Natural killer cell (primary cell): ENCODE results near the gene RTN4. TPM values are rescaled to one million over a fixed set of nuclear protein-coding genes. Genes with fewer than 3 reads are reported as not detected.

Source experiments
- ATAC-seq, 3 donors: fragments of 150-1000 bp in 2 of 3; fragments of 200-7000 bp in 1 of 3; cut with Tn5 transposase; 1 replicate in 1 of 3; 2 replicates in 2 of 3; pipeline ENCODE4 v1.10.0; 2021; ENCODE audit warnings: mild to moderate bottlenecking in 2 of 3, moderate library complexity in 2 of 3
- DNase-seq, 2 donors: peaks; one replicate each; pipeline versions ENCODE4 v3.0.0 to v3.0.0-alpha.2; 2013 to 2021; ENCODE audit warnings: mixed read lengths in 1 of 2
- H3K27ac ChIP-seq: one replicate; pipeline ENCODE4 v1.5.1; 2013; ENCODE audit warnings: mild to moderate bottlenecking, low read length
- H3K27me3 ChIP-seq: one replicate; pipeline ENCODE4 v1.6.1; 2013; ENCODE audit warnings: low read length; ENCODE audit not compliant: control insufficient read depth, insufficient read depth
- H3K36me3 ChIP-seq: one replicate; pipeline ENCODE4 v1.6.1; 2013; ENCODE audit warnings: low read length; ENCODE audit not compliant: control insufficient read depth, insufficient read depth
- H3K4me1 ChIP-seq: one replicate; pipeline ENCODE4 v1.6.1; 2013; ENCODE audit warnings: low read length; ENCODE audit not compliant: control insufficient read depth, insufficient read depth
- H3K4me3 ChIP-seq: one replicate; pipeline ENCODE4 v1.5.1; 2013; ENCODE audit warnings: low read length
- H3K9me3 ChIP-seq: one replicate; pipeline ENCODE4 v1.6.1; 2013; ENCODE audit warnings: low read length; ENCODE audit not compliant: control insufficient read depth, insufficient read depth
- H3K27ac Mint-ChIP-seq, 2 donors: one replicate each; pipeline ENCODE4 v1.8.0; 2022; ENCODE audit warnings: mild to moderate bottlenecking in 2 of 2, mixed read lengths in 2 of 2, moderate library complexity in 1 of 2
- H3K27me3 Mint-ChIP-seq, 2 donors: one replicate each; pipeline ENCODE4 v1.8.0; 2022; ENCODE audit warnings: low read depth in 2 of 2, mixed read lengths in 2 of 2
- H3K36me3 Mint-ChIP-seq: one replicate; pipeline ENCODE4 v1.8.0; 2022; ENCODE audit warnings: mixed read lengths
- H3K4me1 Mint-ChIP-seq, 2 donors: one replicate each; pipeline ENCODE4 v1.8.0; 2022; ENCODE audit warnings: mixed read lengths in 2 of 2
- H3K4me3 Mint-ChIP-seq: one replicate; pipeline ENCODE4 v1.8.0; 2022; ENCODE audit warnings: mild to moderate bottlenecking, moderate library complexity, mixed read lengths
- H3K9me3 Mint-ChIP-seq, 2 donors: one replicate each; pipeline ENCODE4 v1.8.0; 2022; ENCODE audit warnings: mixed read lengths in 2 of 2
- WGBS: methylation state at CpG from one replicate; pipeline ENCODE4 v1.1.7; 2013; ENCODE audit warnings: missing lambda C conversion rate; ENCODE audit not compliant: insufficient coverage; 5-methylcytosine and 5-hydroxymethylcytosine counted together
- intact Hi-C: fragments of 100-400 bp; cut with micrococcal nuclease; formaldehyde crosslinking; loops from one replicate; pipeline ENCODE4 v1.14.2; 2022
- total RNA-seq, 4 donors: library from RNA; stranded (reverse); fragments of 120-200 nt in 1 of 4; gene quantifications; one replicate each; pipeline versions ENCODE4 v1.2.3 to v1.2.4, GENCODE V29; 2013 to 2022
- TF ChIP-seq, protein P1 (sequence below): fragments of 200-600 bp; IDR thresholded peaks from one replicate; pipeline ENCODE4 v1.8.0; 2022; ENCODE audit warnings: antibody characterized with exemption

The RTN4 gene
- total RNA-seq, 3 donors from 2014 or later (not counting 1 experiment from before 2014, with no cell fraction given): 100 to 117 (median 109) TPM

DNA sequence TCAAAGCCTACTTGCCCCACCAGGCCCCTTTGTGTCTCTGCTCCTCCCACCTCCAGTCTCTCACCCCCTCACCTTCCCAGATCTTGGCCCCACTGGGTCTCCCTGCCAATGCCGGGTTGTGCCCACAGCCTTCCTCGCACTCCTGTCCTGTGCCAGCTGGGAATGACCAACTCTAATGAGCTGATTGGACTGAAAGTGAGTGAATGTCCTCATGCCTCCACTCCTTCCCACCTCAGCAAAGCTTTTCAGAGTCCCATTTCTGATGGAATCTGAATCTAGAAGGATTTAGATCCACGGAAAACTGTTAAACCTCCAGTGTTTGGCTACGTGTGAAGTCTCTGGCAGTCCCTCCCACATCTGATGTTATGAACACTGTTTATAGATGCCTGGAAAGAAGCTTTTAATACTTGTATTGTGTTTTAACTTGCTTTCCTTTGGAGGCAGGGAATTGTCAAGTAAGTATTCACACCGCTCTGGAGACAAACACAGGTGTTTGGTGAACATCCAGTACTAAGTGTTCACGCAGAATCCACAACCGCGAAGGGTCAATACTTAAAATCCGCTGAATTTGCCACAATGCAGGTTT, 103.9 kb downstream of the RTN4 start:
- no peaks in the 10 kb centered on the region for H3K27me3 Mint-ChIP-seq
- TF ChIP-seq, protein P1, sequence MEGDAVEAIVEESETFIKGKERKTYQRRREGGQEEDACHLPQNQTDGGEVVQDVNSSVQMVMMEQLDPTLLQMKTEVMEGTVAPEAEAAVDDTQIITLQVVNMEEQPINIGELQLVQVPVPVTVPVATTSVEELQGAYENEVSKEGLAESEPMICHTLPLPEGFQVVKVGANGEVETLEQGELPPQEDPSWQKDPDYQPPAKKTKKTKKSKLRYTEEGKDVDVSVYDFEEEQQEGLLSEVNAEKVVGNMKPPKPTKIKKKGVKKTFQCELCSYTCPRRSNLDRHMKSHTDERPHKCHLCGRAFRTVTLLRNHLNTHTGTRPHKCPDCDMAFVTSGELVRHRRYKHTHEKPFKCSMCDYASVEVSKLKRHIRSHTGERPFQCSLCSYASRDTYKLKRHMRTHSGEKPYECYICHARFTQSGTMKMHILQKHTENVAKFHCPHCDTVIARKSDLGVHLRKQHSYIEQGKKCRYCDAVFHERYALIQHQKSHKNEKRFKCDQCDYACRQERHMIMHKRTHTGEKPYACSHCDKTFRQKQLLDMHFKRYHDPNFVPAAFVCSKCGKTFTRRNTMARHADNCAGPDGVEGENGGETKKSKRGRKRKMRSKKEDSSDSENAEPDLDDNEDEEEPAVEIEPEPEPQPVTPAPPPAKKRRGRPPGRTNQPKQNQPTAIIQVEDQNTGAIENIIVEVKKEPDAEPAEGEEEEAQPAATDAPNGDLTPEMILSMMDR: no peak
- intact Hi-C loops: no loop called here

DNA sequence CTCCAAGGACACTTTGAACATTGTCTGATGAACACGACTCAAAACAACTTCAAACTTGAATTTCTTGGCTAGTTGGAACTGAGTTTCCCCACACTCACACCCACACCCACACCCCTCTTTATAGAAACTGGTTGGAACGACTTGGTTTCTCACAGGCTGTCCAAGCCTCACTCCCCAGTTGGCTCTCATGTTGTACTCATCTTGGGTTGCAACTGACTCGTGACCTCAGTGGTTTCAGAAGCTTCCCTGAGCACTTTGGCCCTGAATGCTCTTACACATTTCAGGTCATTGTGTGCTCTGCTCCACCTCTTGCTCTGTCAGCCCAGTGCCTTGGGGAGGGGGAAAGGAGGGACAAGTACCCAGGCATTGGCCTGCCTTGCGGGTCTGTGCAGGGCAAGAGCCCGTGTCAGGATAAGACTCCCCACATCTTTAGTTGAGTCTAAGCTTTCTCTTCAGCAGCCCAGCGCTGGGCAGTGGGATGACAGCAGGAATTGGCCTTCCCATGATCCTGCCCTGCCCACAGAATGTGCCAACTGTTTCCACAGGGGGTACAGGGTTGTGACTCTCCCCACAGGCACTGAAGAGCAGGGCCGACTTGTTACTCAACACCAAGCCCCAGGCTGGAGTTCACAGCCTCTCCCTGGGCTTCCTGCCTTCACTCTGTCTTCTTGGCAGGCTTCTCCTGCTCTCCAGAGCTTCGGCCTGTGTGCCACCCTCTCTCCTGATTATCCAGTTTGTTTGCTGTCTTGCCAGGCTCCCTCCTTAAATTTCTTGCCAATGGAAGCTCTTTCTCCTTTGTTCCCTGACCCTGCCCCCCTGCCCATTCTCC, 104.6 kb downstream of the RTN4 start:
- no peaks in the 10 kb centered on the region for H3K9me3 Mint-ChIP-seq
- H3K4me3 Mint-ChIP-seq: peak overlapping the region; percentile 52
- 58% methylated on average over 8 of the region's 8 CpGs for WGBS
- Histone ChIP-seq H3K27me3 (no peaks in the 10 kb centered on the region), H3K27ac (no peak overlapping the region), H3K36me3 (no peaks in the 10 kb centered on the region), H3K4me1 (peaks cover 28% of the 10 kb centered on the region), H3K9me3 (no peaks in the 10 kb centered on the region), H3K4me3 (no peak overlapping the region)
- peaks cover 29 to 40% of the 10 kb centered on the region in 2 donors for H3K4me1 Mint-ChIP-seq
- TF ChIP-seq, protein P1: no peak
- H3K27ac Mint-ChIP-seq: peak overlapping the region; percentile 82 to 86
- no peaks in the 10 kb centered on the region for H3K27me3 Mint-ChIP-seq
- no peaks in the 10 kb centered on the region for H3K36me3 Mint-ChIP-seq
- DNase-seq (no peak), ATAC-seq (peak; percentile 33 to 45 (median 42))
- intact Hi-C loops: no loop called here

More for the DNA sequence above, 103.9 kb downstream of the RTN4 start:
- H3K27ac Mint-ChIP-seq: peak overlapping the region; percentile 82 to 86
- peak overlapping the region; percentile 52 for H3K4me3 Mint-ChIP-seq
- no peaks in the 10 kb centered on the region for H3K36me3 Mint-ChIP-seq
- 92% methylated on average over 9 of the region's 9 CpGs for WGBS
- peaks cover 33 to 41% of the 10 kb centered on the region in 2 donors for H3K4me1 Mint-ChIP-seq
- no peak overlapping the region for H3K4me3 ChIP-seq
- H3K9me3 Mint-ChIP-seq: no peaks in the 10 kb centered on the region
- H3K36me3 ChIP-seq: no peaks in the 10 kb centered on the region
- peaks cover 28% of the 10 kb centered on the region for H3K4me1 ChIP-seq
- no peaks in the 10 kb centered on the region for H3K9me3 ChIP-seq
- DNase-seq (no peak), ATAC-seq (no peak)
- no peaks in the 10 kb centered on the region for H3K27me3 ChIP-seq
- H3K27ac ChIP-seq: no peak overlapping the region

DNA sequence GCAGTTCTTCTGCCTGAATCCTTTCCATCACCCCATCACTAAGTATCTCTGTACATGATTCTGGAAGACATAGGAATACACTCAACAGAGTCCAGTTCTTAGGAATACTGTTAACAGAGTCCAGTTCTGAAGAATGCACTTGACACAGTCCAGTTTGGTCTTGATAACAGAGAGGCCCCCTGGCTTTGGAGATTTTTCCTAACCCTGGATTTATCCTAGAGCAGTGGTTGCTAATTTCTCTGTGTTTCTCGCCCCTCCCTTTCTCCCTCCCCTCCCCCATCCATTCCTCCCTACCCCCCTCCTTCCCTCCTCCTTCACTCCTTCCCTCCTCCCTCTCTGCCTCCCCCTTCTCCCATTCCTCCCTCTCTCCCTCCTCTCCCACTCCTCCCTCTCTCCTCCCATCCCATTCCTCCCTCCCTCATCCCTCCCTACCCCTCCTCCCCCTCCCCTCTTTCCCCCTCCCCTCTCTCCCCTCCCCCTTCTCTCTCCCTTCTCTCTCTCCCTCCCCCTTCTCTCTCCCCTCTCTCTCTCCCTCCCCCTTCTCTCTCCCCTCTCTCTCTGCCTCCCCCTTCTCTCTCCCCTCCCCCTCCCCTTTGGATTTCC, 105.4 kb downstream of the RTN4 start:
- Histone ChIP-seq H3K27me3 (no peaks in the 10 kb centered on the region), H3K36me3 (no peaks in the 10 kb centered on the region), H3K9me3 (no peaks in the 10 kb centered on the region), H3K27ac (no peak overlapping the region), H3K4me3 (no peak overlapping the region), H3K4me1 (peaks cover 28% of the 10 kb centered on the region)
- H3K4me1 Mint-ChIP-seq: peaks cover 21 to 32% of the 10 kb centered on the region in 2 donors
- H3K27me3 Mint-ChIP-seq: no peaks in the 10 kb centered on the region
- H3K36me3 Mint-ChIP-seq: no peaks in the 10 kb centered on the region
- intact Hi-C loops: no loop called here
- DNase-seq: no peak
- WGBS: 100% methylated on average over 1 of the region's 1 CpG
- no peak for ATAC-seq
- H3K9me3 Mint-ChIP-seq: no peaks in the 10 kb centered on the region
- peak overlapping the region; percentile 82 to 86 for H3K27ac Mint-ChIP-seq
- TF ChIP-seq, protein P1: no peak
- no peak overlapping the region for H3K4me3 Mint-ChIP-seq
